ENCODE results near the gene CHMP1B. TPM values are rescaled to one million over a fixed set of nuclear protein-coding genes. Genes with fewer than 3 reads are reported as not detected.

The CHMP1B gene, protein sequence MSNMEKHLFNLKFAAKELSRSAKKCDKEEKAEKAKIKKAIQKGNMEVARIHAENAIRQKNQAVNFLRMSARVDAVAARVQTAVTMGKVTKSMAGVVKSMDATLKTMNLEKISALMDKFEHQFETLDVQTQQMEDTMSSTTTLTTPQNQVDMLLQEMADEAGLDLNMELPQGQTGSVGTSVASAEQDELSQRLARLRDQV
- 10 to 100 TPM; 30.0 to 30.4 TPM for total RNA-seq

DNA sequence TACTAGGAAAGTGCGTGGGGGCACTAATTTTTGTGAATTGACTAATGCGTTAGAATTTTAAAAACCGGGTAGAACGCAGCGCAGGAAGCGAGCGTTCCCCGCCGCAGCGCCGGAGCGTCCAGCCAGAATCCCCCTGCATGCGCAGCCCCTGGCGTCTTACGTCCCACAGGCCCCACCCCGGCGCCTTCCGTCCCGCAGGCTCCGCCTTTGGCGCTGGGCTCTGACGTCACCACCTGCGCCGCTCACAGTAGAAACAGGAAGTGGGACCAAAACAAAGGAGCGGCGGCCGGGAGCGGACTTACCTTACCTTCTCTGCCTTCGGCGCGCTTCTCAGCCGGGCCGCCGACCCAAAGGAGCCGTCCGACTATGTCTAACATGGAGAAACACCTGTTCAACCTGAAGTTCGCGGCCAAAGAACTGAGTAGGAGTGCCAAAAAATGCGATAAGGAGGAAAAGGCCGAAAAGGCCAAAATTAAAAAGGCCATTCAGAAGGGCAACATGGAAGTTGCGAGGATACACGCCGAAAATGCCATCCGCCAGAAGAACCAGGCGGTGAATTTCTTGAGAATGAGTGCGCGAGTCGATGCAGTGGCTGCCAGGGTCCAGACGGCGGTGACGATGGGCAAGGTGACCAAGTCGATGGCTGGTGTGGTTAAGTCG is at the start of gene CHMP1B:
TSS of gene CHMP1B (plus strand) at position 268 of the 660 bp plus-strand sequence. CDS start at position 367, 99 bp downstream.

Other genes with a start within 250 kb of the CHMP1B start
- gene SLC35G4, start 241.8 kb upstream of the CHMP1B start, total RNA-seq = not detected
- under 1 TPM in 1 of 2 experiments, not detected in 1; 0.24 TPM for gene GNAL, start 162.1 kb upstream of the CHMP1B start, total RNA-seq
- gene MPPE1, start 56.9 kb downstream of the CHMP1B start, total RNA-seq = 10 to 100 TPM; 52.3 to 55.9 TPM
- 10 to 100 TPM; 15.8 to 17.5 TPM for gene IMPA2, start 130.1 kb downstream of the CHMP1B start, total RNA-seq
- not detected for gene ANKRD62, start 242.4 kb downstream of the CHMP1B start, total RNA-seq